22Rv1 (cell line): Measurements from ENCODE around the gene PRR15.

Source experiments
- H3K27ac ChIP-seq: fragments of 450-650 bp; 2 replicates; pipeline ENCODE4 v1.5.1; 2017
- ZFX ChIP-seq: fragments of 450-650 bp; IDR thresholded peaks from 2 replicates; pipeline ENCODE4 v1.6.1; 2017; ENCODE audit warnings: antibody characterized with exemption, borderline replicate concordance
- TF ChIP-seq, protein P1 (sequence below): fragments of 450-650 bp; IDR thresholded peaks from 2 replicates; pipeline ENCODE4 v1.5.1; 2017; ENCODE audit warnings: mild to moderate bottlenecking

The PRR15 gene

DNA sequence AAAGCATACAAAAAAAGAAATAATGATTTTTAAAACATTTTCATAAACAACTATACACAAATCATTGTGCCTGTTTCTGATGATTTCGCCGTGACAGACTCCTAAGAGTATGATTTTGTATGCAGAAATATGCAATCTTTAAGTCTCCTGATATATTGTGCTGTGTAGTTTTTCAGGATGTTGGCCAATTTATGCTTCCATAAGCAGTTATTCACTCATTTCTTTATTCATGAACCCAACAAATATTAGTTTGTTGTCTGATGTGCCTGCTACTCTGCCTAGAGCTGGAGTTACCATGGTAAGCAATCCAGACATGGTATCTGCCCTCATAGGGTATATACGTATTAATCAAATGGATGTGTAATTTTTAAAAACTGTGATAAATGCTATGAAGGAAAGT is 40.4 kb downstream of the PRR15 start:
- no peak overlapping the region for H3K27ac ChIP-seq
- TF ChIP-seq ZFX: no peak
- TF ChIP-seq, protein P1, sequence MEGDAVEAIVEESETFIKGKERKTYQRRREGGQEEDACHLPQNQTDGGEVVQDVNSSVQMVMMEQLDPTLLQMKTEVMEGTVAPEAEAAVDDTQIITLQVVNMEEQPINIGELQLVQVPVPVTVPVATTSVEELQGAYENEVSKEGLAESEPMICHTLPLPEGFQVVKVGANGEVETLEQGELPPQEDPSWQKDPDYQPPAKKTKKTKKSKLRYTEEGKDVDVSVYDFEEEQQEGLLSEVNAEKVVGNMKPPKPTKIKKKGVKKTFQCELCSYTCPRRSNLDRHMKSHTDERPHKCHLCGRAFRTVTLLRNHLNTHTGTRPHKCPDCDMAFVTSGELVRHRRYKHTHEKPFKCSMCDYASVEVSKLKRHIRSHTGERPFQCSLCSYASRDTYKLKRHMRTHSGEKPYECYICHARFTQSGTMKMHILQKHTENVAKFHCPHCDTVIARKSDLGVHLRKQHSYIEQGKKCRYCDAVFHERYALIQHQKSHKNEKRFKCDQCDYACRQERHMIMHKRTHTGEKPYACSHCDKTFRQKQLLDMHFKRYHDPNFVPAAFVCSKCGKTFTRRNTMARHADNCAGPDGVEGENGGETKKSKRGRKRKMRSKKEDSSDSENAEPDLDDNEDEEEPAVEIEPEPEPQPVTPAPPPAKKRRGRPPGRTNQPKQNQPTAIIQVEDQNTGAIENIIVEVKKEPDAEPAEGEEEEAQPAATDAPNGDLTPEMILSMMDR: no peak

DNA sequence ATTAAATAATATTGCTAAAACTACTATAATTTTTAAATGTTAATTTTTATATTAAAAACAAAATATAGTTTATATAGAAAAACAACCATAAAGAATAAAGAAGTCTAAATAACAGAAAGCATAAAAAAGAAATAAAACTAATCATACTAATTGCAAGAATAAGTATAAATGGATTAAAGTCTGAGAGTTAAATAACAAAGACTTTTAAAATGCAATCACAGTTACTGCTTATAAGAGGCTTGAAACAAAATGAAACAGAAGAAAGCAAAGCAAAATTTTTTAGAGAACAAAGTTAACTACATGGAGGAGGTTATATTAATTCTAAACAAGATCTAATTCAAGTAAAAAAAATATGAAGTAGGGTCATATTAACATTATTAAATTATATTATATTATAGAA is 41.1 kb downstream of the PRR15 start:
- no peak overlapping the region for H3K27ac ChIP-seq
- TF ChIP-seq, protein P1: no peak
- no peak for TF ChIP-seq ZFX

DNA sequence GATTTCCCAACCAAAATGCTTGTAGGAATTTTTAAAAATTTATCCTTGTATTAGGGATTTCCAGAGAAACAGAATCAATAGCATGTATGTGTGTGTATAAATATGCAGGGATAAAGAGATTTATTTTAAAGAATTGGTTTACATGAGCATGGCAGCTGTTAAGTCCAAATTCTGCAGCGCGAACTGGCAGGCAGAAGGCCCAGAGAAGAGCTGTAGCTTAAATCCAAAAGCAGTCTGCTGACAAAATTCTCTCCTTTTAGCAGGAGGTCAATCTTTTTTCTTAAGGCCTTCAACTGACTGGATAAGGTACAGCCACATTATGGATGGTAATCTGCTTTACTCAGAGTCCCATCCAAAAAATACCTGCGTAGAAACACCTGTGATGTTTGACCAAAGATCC is 42.0 kb downstream of the PRR15 start:
- TF ChIP-seq, protein P1: no peak
- no peak for TF ChIP-seq ZFX

DNA sequence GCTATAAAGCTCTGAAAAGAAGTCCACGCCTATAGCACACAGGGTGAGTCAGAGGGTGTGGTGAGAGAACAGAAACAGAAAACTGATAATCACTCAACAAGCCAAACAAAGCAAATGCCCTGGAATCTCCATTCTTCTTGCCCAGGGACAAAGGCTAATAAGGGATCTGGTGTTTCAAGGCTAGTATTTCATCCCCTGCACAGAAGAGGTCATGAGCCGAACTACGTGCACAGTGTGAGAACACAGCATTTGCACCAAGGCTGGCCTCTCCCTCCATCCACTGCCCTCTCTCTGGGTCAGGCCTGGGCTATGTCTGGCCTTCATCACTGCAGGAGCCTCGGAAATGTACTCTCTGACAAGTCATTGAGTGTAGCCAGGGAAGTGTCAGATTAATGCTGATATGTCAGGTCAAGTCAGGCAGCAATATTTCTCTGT is 42.7 kb downstream of the PRR15 start:
- H3K27ac ChIP-seq: no peak overlapping the region
- TF ChIP-seq ZFX: no peak
- TF ChIP-seq, protein P1: no peak

More for the DNA sequence above, 42.0 kb downstream of the PRR15 start:
- H3K27ac ChIP-seq: no peak overlapping the region

DNA sequence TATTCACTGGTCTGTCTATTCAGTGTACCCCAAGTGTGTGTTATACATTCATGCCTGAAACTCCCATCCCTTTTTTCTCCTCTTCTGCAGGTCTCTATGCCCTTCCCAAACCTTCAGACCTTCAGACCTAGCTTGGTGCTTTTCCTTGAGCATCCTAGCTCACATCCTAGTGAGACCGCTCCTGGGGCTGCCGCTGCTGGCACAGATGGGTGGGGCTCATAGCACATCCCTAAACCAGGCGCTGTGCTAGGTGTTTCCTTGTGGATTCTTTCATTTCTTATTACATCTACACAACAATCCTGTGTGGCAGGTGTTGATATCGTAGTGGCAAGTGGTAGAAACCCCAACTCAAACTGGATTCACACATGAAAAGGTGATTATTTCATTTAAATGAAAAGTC is 43.2 kb downstream of the PRR15 start:
- no peak for TF ChIP-seq ZFX
- TF ChIP-seq, protein P1: no peak
- H3K27ac ChIP-seq: no peak overlapping the region

DNA sequence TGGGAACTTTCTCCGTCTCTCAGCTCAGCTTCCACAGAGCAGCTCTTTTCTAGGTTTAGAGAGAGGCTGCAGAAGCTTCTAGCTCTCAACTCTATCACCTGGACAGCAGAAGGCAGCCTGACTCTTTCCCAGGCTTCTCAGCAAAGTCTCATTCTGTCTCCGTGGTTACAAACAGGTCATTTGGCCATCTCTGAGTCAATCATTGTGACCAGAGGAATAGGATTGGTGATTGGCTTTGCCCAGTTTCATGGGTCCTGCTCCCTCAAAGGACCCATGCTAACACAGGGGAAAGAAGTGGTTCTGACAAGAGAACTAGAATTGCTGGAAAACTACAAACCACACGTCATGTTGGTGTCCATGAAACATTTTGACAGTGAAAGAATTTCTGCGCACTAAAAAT is 43.6 kb downstream of the PRR15 start:
- TF ChIP-seq, protein P1: no peak
- no peak for TF ChIP-seq ZFX
- H3K27ac ChIP-seq: no peak overlapping the region

DNA sequence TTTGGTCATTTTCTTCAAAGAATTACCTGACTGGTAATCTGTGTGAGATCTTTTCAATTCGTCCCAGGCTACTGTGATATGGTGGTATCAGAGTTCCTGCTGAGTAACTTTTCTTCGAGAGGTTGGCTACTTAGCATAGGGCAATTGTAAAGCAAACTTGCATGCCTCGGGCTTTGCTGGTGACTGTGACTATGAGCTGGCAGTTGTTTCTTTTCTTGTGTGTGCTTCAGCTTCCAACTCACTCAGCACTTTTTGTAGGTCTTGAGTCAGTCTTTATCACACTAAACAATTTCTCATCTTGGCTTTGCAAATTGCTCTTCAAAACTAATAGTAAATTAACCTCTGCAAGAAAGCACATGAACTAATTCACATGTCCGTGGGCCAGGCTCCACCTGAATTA is 44.3 kb downstream of the PRR15 start:
- TF ChIP-seq ZFX: no peak
- TF ChIP-seq, protein P1: no peak
- no peak overlapping the region for H3K27ac ChIP-seq
